Activated CD8-positive, alpha-beta memory T cell treated with anti-CD3 and anti-CD28 coated beads for 1 hour (primary cell): ENCODE results near the gene SLC6A3.

Source experiments
- DNase-seq, 2 donors: peaks; one replicate each; pipeline ENCODE4 v3.0.0-alpha.2; 2020; ENCODE audit warnings: low read depth in 1 of 2; ENCODE audit errors: extremely low read depth in 1 of 2

SLC6A3 gene

DNA sequence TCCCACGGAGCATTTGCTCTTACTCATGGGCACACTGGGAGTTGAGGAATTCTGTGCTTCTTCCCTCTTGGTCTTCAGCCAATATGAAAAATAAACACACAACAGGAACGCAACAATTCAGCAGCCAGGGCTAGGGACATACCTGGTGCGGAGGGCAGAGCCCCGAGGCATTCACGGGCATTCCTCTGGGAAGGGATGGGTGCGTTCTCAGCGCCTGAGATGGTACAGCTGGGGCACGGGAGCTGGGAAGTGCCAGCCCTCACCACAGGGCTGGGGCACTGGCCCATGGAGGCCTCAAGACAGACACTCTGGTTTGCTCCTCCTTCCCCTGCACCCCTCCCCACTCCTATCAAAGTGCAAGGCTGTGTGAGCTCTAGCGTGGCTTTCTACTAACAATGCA is 2.1 kb downstream of the SLC6A3 start:
- DNase-seq = no peak

DNA sequence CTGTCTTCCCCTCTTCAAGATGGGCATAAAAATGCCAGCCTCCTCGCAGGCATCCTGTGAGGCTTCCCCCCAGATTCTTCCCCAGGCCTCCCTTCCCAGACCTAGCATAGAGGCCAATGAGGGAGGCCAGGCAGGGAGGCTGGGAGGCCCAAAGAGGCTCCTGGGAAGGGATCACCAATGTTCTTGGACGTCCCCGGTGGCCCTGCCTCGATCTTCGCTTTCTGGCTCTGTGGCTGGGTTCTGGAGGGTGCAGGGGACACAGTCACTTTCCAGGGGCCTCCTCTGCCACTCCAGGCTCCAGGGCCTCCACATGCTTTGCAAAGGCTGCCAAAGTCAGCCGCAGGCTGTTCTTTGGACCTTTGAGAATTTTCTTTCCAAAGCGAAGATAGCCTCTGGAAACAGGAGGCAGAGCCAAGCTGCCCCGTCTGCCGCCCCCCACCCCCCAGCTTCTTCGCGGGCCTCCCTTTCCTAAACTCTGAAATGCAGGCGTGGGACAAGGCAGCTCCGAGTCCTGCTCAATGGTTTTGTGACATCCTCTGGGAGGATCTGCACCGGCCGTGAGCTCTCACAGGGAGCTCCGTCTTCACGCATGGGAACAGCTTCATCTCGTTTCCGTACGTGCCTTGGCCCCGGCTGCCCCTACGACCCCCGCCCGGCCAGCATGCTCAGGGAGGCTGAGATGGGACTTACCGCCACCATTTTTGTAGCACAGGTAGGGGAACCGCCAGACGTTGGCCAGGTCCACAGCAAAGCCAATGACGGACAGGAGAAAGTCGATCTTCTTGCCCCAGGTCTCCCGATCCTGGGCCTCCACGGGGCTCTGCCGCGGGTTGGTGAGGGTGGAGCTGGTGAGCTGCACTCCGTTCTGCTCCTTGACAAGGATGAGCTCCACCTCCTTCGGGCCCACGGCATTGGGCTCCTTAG is 2.8 kb downstream of the SLC6A3 start:
- DNase-seq = no peak

- DNase-seq = no peak
These were observed 3.9 kb downstream of the SLC6A3 start for GRCh38 chr5:1441166-1441865.

- DNase-seq = no peak
These were observed 5.1 kb downstream of the SLC6A3 start for GRCh38 chr5:1440098-1440493.

DNA sequence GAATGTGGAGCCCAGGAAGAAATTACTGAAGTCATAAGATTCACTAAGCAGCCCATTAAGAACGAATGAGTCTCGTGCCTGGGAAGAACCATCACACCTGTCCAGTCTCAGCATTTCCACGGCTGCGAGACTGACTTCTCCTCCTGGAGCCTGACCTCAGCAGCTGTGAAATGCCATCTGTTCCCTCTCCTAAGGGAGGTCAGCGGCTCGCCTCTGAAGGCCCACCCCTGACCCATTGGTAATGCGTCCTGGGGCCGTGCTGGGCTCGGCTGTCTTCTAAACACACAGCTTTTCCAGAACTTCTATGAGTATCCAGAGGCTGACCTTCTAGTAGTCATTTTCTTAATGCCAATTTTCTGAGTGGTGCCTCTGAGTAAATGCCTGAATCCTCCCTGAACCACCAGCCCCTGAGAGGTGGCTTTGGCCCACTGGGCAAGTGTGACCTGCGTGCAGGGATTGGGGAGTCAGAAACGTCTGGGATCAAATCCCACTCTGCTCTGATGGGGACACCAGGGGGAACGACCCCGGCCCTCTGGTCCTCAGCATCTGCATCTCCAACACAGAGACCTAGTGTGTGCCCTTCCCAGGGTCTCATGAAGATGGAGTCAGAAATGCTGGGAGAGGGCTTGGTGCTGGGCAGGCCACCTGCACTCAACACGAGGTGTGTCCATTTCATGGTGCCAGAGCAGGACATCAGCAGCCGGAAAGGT is 5.7 kb downstream of the SLC6A3 start:
- DNase-seq = no peak

DNA sequence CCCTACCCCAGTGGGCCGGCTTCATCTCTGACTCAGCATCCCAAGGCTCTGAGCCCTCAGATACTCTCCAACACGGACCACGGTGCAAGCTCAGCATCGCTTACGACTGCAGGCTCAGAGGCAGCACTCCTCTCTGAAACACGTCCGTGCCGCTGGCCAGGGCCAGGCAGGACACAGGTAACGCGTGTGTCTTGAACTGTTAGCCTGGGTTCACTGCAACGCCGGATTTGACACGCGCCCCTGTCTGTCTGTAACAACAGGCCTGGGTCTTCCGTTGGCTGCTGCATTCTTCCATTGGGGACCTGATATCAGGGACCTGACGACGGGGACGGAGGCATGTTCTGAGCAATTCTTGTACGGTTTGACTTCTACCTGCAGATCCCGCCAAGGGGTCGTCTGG is 6.4 kb downstream of the SLC6A3 start:
- DNase-seq = no peak

- no peak for DNase-seq
These were observed 7.2 kb downstream of the SLC6A3 start for GRCh38 chr5:1437876-1438559.

DNA sequence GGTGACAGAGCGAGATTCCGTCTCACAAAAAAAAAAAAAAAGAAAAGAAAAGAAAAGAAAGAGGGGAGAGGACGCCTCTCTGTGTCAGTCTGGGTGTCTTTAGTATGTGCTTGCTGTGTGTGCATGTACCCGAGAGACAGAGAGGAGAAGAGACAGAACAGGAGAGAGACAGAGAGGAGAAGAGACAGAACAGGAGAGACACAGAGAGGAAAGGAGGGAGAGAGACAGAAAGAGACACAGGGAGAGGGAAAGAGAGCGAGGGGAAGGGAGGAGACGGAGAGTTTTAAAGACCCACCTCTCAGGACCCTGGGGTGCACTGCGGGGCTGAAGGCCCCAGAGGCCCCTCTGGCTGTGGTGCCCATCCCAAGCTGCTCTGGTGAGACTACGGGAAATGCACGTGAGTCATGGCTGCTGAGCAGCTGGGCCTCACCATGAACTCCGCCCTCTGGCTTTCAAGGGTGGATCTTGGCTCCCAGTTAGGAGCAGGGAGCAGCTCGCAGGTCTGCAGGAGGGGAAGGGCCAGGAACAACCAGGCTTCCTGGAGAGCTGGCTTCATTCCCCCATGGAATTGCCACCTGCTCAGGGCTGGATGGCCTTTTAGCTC is 7.9 kb downstream of the SLC6A3 start:
- no peak for DNase-seq

DNA sequence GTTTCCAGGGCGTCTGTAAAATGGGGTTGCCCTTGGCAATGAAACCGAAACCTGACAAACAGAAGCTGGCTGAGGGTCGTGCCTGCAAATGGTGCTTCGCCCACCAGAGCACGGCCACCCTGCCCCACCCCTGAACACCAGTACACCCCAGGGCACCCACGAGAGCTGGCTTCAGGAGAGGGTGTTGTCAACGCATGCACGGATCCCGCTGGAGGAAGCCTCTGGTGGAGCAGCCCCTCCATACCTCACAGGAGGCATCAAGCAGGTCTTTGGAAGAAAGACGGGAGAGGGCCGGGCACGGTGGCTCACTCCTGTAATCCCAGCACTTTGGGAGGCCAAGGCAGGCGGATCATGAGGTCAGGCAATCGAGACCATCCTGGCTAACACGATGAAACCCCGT is 8.6 kb downstream of the SLC6A3 start:
- no peak for DNase-seq

- DNase-seq = no peak
These were observed 9.2 kb downstream of the SLC6A3 start for GRCh38 chr5:1436036-1436435.

GRCh38 chr5:1435369-1435768 is 9.9 kb downstream of the SLC6A3 start:
- DNase-seq = no peak

GRCh38 chr5:1432296-1432695 is 12.9 kb downstream of the SLC6A3 start:
- no peak for DNase-seq

- DNase-seq = no peak
These were observed 13.3 kb downstream of the SLC6A3 start for GRCh38 chr5:1431896-1432295.

DNA sequence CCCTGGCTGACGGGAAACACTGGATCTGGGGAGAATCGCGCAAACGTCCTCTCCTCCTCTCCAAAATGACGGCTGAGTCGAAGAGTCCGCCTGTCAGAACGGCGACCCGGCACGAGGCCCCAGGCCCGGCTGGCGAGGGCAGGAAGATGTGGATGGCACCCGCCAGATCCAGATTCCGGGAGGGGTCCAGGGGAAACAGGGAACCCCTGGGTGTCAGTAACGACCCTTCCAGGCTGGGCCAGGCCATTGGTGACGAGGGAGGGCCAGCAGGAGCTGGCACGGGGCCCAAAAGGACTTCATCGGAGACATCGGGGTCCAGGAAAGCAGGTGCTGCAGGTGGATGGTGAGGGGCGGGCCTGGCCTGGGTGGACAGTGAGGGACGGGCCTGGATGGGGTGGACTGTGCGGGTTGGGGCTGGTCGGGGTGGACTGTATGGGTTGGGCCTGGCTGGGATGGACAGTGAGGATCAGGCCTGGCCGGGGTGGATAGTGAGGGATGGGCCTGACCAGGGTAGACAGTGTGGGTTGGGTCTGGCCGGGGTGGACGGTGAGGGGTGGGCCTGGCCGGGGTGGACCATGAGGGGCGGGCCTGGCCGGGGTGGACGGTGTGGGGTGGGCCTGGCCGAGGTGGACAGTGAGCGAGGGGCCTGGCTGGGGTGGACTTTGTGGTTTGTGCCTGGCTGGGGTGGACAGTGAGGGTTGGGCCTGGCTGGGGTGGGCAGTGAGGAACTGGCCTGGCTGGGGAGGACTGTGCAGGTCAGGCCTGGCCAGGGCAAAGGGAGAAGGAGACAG is 14.0 kb downstream of the SLC6A3 start:
- DNase-seq = no peak

DNA sequence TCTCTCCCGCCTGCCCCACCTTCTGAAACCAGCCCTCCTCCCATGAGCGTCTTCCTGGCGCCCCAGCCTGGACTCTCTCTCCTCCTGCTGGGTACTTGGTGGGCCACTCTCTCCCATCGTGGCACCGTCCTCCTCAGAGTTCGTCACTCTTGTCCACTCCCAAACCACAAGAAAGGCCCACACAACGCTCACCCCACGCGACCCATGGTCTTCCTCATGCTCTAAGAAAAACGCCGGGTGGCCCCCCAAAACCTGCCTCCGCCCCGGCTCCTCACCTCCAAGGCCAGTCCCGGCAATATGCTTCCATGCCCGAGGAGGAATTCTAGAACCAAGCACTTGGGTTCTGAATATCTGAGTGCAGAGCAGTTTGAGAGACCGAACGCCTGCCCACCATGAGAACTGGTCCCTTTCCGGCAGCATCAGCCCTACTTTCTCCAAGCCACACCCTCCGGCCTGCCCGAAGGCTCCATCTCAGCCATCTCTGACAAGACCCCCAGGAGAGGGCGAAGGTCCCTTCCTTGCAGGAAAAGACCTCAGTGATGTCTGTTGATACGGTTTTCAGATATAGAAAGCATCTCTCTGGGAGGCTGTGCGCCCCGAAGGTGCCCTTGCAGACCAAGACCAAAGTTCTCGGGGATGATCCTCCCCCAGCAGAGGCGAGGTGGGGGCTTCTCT is 15.0 kb downstream of the SLC6A3 start:
- no peak for DNase-seq

DNA sequence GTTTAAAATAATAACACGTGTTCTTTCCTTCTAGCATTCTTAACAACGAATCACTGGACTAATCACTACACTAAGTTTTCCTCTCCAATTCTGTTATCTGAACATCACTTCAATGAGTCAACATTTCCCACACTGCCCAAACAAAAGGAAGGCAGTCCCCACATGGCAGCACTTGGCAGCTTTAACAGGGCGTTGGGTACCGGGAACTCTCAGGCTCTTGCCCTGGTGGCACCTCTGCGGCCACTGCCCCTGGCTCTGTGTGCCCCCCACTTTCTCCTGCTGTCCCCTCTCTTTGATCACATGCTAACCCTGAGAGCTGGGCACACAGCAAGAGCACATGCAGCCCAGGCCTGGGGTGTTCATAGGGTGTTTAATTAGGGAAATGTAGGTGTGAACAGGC is 15.7 kb downstream of the SLC6A3 start:
- no peak for DNase-seq

DNA sequence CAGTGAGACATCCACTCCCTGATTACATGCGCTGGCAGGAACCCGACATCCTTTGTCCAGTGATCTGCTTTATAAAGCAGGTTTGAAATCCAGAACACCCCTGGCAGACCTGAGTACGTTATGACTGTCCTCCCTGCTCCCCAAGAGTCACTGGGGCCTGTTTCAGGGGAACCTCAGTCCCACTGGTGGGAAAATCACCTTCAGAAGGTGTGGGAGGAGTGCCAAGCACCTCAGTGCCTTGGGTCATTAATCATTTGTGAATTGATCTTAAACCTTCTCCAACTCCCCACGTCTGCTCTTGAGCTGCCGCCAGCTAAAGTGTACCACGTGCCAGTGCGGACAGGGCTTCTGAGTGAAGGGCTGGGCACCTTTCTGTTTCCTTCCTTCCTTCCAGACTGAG is 16.2 kb downstream of the SLC6A3 start:
- DNase-seq = no peak

- no peak for DNase-seq
These were observed 17.1 kb downstream of the SLC6A3 start for GRCh38 chr5:1428107-1428506.

DNA sequence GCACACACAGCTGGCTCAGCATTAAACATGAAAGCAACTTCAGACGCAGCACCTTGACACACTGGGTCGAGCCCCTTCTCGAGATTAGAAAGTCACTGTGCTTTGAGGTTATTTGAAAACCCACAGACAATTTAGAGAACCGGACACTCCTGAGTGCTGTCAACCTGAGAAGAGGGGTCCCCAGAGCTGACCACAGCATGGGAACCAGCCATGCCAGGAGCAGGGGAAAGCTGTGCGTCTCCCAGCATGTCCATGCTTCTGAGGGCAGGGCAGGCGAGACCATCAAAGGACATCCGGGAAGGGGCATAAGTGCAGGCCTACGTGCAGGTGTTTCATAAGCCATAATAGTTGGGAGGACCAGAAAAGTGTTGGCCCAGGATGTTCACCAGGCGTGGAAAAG is 20.5 kb downstream of the SLC6A3 start:
- no peak for DNase-seq
